Keratinocyte (primary cell): ENCODE data around the gene GSTO2. TPM values are rescaled to one million over a fixed set of nuclear protein-coding genes. Genes with fewer than 3 reads are reported as not detected.

ENCODE experiments used
- DNase-seq: peaks from one replicate; pipeline ENCODE4 v3.0.0-alpha.2; 2011; ENCODE audit warnings: low read depth, missing footprints, low spot score
- FAIRE-seq: peaks from 2 replicates; lab custom pipeline; 2011; peaks lifted over from hg19 to GRCh38; lab: Jason Lieb, UNC
- H2AFZ ChIP-seq: 2 replicates; pipeline ENCODE4 v1.6.0; 2012; ENCODE audit warnings: low read length, control low read depth, inconsistent platforms; ENCODE audit not compliant: control insufficient read depth
- H3K27ac ChIP-seq: 2 replicates; pipeline ENCODE4 v1.5.1; 2011; ENCODE audit warnings: low read length; ENCODE audit not compliant: control insufficient read depth, insufficient read depth
- H3K27me3 ChIP-seq: 3 replicates; pipeline ENCODE4 v1.6.0; 2011; ENCODE audit warnings: low read length; ENCODE audit not compliant: control insufficient read depth, insufficient read depth; ENCODE audit errors: extremely low read depth
- H3K36me3 ChIP-seq, 2 experiments: 2 replicates in 1 of 2; 3 replicates in 1 of 2; pipeline ENCODE4 v1.5.1; 2011; ENCODE audit warnings: low read length in 2 of 2, mild to moderate bottlenecking in 1 of 2; ENCODE audit not compliant: control insufficient read depth in 2 of 2, insufficient read depth in 2 of 2; ENCODE audit errors: extremely low read depth in 1 of 2
- H3K4me1 ChIP-seq: 3 replicates; pipeline ENCODE4 v1.5.1; 2011; ENCODE audit warnings: low read length; ENCODE audit not compliant: control insufficient read depth, insufficient read depth; ENCODE audit errors: extremely low read depth
- H3K4me2 ChIP-seq: 3 replicates; pipeline ENCODE4 v1.6.0; 2011; ENCODE audit warnings: low read depth, low read length; ENCODE audit not compliant: control insufficient read depth, insufficient read depth; ENCODE audit errors: extremely low read depth
- H3K4me3 ChIP-seq, 3 experiments: fragments of 200-600 bp in 1 of 3; sonication (generic) in 1 of 3; 2 replicates in 2 of 3; 3 replicates in 1 of 3; pipeline ENCODE4 v1.5.1; 2011 to 2016; ENCODE audit warnings: low read length in 3 of 3, mild to moderate bottlenecking in 3 of 3, control low read depth in 2 of 3, inconsistent platforms in 1 of 3, low read depth in 1 of 3, mixed read lengths in 1 of 3, mixed run types in 1 of 3, moderate library complexity in 1 of 3; ENCODE audit not compliant: control insufficient read depth in 2 of 3, insufficient read depth in 2 of 3; ENCODE audit errors: extremely low read depth in 1 of 3
- H3K79me2 ChIP-seq: 2 replicates; pipeline ENCODE4 v1.6.0; 2012; ENCODE audit warnings: low read length; ENCODE audit not compliant: control insufficient read depth, insufficient read depth
- H3K9ac ChIP-seq: 3 replicates; pipeline ENCODE4 v1.6.0; 2011; ENCODE audit warnings: low read length; ENCODE audit not compliant: control insufficient read depth, insufficient read depth; ENCODE audit errors: extremely low read depth
- H3K9me1 ChIP-seq: 3 replicates; pipeline ENCODE4 v1.6.0; 2011; ENCODE audit warnings: low read length; ENCODE audit not compliant: control insufficient read depth, insufficient read depth; ENCODE audit errors: extremely low read depth
- H3K9me3 ChIP-seq: 2 replicates; pipeline ENCODE4 v1.5.1; 2012; ENCODE audit warnings: low read depth, low read length; ENCODE audit not compliant: control insufficient read depth
- H4K20me1 ChIP-seq: 3 replicates; pipeline ENCODE4 v1.6.0; 2011; ENCODE audit warnings: low read length; ENCODE audit not compliant: control insufficient read depth, insufficient read depth; ENCODE audit errors: extremely low read depth
- EZH2 ChIP-seq: IDR thresholded peaks from one replicate; pipeline ENCODE4 v1.6.1; 2012; ENCODE audit warnings: inconsistent platforms, mild to moderate bottlenecking, low read length, moderate library complexity
- dilution Hi-C: fragments of 300-500 bp; cut with MboI; formaldehyde crosslinking; loops from one replicate; pipeline ENCODE4 v1.7.0; 2020; ENCODE audit warnings: low sequenced_read_pairs; ENCODE audit not compliant: extremely low pct_ligation_motif_present
- polyA plus RNA-seq, 5 experiments: library from polyadenylated mRNA; depleted of rRNA in 3 of 5; stranded (reverse) in 3 of 5; stranded (forward) in 1 of 5; unstranded in 1 of 5; fragments of >200 nt; gene quantifications; 1 replicate in 1 of 5; 2 replicates in 3 of 5; 3 replicates in 1 of 5; pipeline versions ENCODE4 v1.2.1 to v1.2.3, GENCODE V29; 2011 to 2012; ENCODE audit warnings: missing spikeins in 2 of 5, low read depth in 1 of 5, low replicate concordance in 1 of 5
- TF ChIP-seq, protein P1 (sequence below), 3 experiments: IDR thresholded peaks in 1 of 3; conservative IDR thresholded peaks in 1 of 3; optimal IDR thresholded peaks in 1 of 3; 2 replicates in 2 of 3; 3 replicates in 1 of 3; pipeline versions ENCODE3 to v1.5.1; 2011; ENCODE audit warnings: low read length in 3 of 3, mild to moderate bottlenecking in 3 of 3, moderate library complexity in 2 of 3, control low read depth in 1 of 3, inconsistent platforms in 1 of 3; ENCODE audit not compliant: insufficient read depth in 2 of 3; ENCODE audit errors: extremely low read depth in 1 of 3

The GSTO2 gene
- polyA plus RNA-seq, 1 donor (not counting 4 experiments of a cell fraction or from before 2014, with no cell fraction given), result 56.9 TPM

DNA sequence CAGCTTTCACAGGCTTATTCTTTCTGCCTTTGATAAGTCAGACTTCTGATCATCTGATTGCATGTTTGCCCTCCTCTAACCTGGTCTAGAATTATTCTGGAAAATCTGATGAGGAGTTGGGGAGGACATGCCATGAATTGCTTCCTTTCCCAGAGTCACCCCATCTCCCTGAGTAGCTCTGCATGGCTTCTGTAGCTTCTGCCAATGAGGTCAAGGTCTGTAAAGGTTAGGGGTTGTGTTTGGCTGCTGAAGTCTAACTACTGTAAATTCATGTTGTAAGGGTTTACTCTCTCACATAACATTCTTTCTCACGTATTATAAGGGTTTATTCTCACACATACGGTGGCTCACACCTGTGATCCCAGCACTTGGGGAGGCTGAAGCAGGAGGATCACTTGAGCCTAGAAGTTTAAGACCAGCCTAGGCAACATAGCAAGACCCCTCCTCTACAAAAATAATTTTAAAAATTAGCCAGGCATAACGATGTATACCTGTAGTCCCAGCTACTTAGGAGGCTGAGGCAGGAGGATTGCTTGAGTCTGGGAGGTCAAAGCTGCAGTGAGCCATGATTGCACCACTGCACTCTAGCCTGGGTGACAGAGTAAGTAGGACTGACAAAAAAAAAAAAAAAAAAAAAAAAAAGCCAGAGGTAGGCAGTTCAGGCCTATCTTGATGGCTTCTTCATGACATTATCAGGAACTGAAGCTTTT lies 10.7 kb downstream of the GSTO2 start:
- dilution Hi-C loops, result no loop called here

DNA sequence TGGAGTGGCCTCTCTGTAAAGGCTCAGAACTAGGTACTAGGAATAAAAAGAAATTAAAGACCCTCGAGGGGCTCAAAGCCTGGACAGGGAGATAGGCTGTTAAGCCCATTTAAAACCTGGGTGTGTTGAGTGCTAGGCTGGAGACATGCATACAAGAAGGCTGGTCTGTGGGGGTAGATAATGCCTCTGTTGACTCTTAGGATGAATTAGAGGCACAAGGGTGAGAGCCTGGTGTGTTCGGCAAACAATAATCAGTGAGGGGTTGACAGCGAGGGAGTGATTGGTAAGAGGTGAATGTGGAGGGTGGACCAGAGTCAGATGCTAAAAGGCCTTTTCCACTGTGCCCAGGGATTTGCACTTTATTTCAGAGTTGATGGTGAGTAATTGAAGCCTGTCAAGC lies 12.7 kb downstream of the GSTO2 start:
- Histone ChIP-seq H3K9ac (no peak overlapping the region), H3K36me3 (peaks cover 5 to 9% of the 10 kb centered on the region in 2 experiments)
- FAIRE-seq, result no peak

More for the DNA sequence above, 10.7 kb downstream of the GSTO2 start:
- H3K4me2 ChIP-seq, result no peak overlapping the region
- DNase-seq, result no peak
- H3K4me3 ChIP-seq, result no peak overlapping the region
- peaks cover 10% of the 10 kb centered on the region for H3K4me1 ChIP-seq
- no peak overlapping the region for H3K9ac ChIP-seq
- no peak overlapping the region for H3K27ac ChIP-seq
- no peaks in the 10 kb centered on the region for H3K9me3 ChIP-seq
- H2AFZ ChIP-seq, result no peak overlapping the region
- no peaks in the 10 kb centered on the region for H3K27me3 ChIP-seq
- H3K9me1 ChIP-seq, result no peaks in the 10 kb centered on the region
- H4K20me1 ChIP-seq, result no peaks in the 10 kb centered on the region
- peaks cover 3 to 9% of the 10 kb centered on the region in 2 experiments for H3K36me3 ChIP-seq
- H3K79me2 ChIP-seq, result peaks cover 11% of the 10 kb centered on the region
- no peak for TF ChIP-seq EZH2
- no peak for FAIRE-seq

More for the DNA sequence above, 12.7 kb downstream of the GSTO2 start:
- Histone ChIP-seq H2AFZ (no peak overlapping the region), H3K4me2 (no peak overlapping the region), H3K4me1 (no peaks in the 10 kb centered on the region), H3K4me3 (no peak overlapping the region), H3K27me3 (no peaks in the 10 kb centered on the region), H3K27ac (no peak overlapping the region), H3K9me3 (no peaks in the 10 kb centered on the region), H3K79me2 (no peaks in the 10 kb centered on the region), H3K9me1 (no peaks in the 10 kb centered on the region), H4K20me1 (no peaks in the 10 kb centered on the region)
- dilution Hi-C loops, result no loop called here
- TF ChIP-seq, protein P1, sequence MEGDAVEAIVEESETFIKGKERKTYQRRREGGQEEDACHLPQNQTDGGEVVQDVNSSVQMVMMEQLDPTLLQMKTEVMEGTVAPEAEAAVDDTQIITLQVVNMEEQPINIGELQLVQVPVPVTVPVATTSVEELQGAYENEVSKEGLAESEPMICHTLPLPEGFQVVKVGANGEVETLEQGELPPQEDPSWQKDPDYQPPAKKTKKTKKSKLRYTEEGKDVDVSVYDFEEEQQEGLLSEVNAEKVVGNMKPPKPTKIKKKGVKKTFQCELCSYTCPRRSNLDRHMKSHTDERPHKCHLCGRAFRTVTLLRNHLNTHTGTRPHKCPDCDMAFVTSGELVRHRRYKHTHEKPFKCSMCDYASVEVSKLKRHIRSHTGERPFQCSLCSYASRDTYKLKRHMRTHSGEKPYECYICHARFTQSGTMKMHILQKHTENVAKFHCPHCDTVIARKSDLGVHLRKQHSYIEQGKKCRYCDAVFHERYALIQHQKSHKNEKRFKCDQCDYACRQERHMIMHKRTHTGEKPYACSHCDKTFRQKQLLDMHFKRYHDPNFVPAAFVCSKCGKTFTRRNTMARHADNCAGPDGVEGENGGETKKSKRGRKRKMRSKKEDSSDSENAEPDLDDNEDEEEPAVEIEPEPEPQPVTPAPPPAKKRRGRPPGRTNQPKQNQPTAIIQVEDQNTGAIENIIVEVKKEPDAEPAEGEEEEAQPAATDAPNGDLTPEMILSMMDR (optimal IDR thresholded peaks at IDR 0.05 in 1 of 3, IDR thresholded peaks at IDR 0.05 in 1 of 3, conservative IDR thresholded peaks at IDR 0.05 in 1 of 3; ENCODE audit: extremely low read depth in 1 of 3, insufficient read depth in 2 of 3, low read length in 3 of 3), result no peak
- TF ChIP-seq EZH2, result no peak
- no peak for DNase-seq
